ENCODE data around the gene SYT11.

DNA sequence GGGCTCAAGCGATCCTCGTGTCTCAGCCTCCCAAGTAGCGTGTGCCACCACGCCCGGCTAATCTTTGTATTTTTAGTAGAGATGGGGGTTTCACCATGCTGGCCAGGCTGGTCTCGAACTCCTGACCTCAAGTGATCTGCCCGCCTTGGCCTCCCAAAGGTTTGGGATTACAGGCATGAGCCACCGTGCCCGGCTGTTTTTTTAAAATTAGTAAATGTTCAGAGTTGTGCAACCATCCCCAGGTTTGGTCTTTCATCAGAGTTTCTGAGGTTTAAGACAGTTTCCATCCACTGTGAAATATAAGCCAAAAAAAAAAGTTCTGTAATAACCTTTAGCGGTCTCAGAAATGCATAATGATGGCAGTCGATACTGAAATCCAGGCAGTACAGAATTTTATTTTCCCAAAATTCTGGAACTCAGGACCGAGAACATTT lies 550 bp upstream of the SYT11 start:
- TF ChIP-seq, protein P1, sequence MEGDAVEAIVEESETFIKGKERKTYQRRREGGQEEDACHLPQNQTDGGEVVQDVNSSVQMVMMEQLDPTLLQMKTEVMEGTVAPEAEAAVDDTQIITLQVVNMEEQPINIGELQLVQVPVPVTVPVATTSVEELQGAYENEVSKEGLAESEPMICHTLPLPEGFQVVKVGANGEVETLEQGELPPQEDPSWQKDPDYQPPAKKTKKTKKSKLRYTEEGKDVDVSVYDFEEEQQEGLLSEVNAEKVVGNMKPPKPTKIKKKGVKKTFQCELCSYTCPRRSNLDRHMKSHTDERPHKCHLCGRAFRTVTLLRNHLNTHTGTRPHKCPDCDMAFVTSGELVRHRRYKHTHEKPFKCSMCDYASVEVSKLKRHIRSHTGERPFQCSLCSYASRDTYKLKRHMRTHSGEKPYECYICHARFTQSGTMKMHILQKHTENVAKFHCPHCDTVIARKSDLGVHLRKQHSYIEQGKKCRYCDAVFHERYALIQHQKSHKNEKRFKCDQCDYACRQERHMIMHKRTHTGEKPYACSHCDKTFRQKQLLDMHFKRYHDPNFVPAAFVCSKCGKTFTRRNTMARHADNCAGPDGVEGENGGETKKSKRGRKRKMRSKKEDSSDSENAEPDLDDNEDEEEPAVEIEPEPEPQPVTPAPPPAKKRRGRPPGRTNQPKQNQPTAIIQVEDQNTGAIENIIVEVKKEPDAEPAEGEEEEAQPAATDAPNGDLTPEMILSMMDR (IDR thresholded peaks at IDR 0.05; ENCODE audit: low read length) = no peak
- TF ChIP-seq EZH2 (optimal IDR thresholded peaks at IDR 0.05; ENCODE audit: low read depth, low read length) = no peak
